NCI-H2227 (cell line): Measurements from ENCODE around the gene LSM3.

Experiments
- DNase-seq: peaks from one replicate; lab custom pipeline; 2025; ENCODE audit not compliant: unreplicated experiment; lab: John Stamatoyannopoulos, UW

LSM3 gene

DNA sequence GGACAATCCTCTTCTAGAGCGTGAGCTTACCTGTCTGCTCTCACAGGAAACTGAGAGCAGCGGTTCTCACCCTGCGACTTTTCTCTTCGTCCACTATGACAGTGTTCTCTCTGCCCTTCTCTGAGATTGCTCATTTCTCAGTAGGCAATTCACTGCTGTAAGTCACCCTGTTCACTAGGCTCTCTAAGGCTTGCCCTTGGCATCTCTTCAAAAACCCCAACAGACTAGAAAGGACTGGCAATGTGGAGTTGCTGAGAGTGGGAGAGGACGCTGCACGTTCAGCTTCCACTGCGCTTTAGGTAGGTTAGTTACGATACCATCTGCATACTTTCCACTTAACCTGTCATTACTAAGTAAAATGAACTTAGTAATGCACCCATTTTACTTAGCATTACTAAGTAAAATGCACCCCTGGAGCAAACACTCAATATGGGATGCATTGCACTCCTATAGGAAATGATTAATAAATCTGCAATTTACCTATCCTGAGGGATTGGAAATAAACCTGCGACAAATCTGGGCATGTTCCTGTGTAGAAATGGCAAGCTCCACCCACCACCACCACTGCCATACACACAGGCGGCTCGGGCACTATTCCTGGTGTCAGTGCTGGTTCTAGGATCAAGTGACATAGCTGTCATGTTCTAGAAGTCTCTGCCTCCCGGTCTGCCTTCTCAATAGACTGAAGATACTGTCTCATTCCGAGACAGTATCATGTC lies 21.6 kb upstream of the LSM3 start:
- DNase-seq = no peak

DNA sequence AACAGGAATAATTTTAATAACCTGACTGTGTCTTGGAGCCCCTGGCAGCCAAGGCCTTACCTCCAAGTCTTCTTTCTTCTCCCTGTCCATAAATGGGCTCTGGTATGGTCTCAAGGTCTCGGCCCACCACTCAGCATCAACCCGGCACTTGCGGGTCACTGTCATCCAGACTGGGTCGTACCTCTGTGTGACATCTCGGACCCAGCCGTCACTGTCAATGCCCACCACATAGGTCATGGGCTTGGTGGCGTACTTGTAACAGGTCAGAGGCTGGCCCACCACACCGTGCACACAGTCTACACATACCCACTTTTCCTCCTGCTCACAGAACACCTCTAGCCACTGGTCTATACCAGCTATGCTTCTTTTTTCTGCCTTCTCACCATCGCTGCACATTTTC lies 20.7 kb upstream of the LSM3 start:
- DNase-seq = no peak

DNA sequence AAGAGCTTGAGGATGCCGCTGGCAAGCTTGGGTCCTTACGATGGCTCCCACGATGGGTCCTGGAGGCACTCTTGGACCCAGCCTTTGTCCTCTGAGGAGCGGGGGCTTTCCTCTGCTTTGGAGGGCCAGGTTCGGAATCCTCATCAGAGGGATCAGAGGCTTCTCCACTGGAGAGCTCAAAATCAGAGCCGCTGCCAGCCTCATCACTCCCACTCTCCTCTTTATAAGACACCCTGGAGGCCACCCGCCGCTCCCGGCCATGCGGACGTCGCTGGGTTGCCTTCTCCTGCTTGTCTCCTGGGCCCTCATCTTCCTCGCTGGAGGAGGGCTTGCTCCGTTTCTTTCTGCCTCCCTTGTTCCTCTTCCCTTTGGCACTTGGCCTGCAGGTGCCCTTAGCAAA lies 20.2 kb upstream of the LSM3 start:
- no peak for DNase-seq

DNA sequence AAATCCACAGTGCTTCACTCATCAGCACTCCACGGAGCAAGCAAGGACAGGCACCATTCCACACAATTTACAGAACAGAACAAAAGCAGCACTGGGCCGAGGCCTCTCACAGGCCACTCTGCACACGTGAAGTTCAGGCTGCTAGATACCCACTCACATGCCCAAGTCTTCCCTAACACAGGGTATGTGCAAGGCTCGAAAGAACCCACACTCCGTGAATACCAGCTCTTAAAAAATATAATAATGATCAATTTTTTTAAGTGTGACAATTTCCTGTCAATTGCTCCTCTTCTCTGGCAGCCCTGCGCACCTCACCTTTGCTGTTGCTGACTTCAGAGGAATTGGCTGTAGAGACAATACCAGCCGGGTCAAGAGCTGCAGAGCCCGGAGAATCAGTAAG lies 19.2 kb upstream of the LSM3 start:
- no peak for DNase-seq

DNA sequence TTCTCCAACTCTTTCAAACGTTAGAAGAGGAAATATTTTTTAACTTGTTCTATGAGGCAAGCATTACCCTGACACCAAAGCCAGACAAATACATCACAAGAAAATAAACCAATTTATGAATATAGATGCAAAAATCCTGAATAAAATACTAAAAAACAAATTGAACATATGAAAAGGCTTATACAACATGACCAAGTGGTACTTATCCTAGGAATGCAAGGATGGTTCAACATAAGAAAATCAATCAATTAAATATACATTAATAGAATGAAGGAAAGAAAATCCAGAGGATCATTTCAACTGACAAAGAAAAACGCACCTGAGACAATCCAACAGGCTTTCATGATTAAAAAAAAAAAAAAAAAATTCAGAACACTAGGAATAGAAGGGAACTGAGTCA lies 17.3 kb upstream of the LSM3 start:
- no peak for DNase-seq

DNA sequence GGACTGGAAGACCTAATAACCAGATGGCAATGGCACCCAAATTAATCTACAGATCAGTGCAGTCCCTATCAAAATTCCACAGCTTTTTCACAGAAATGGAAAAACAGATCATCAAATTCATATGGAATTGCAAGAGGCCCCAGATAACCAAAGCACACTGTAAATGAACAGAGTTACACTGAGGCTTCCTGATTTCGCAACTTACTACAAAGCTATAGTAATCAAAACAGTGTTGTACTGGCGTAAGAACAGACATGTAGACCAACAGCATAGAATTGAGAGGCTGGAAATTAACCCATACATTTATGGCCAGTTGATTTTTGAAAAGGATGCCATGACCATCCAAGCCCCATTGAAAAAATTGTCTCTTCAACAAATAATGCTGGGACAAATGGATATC lies 16.4 kb upstream of the LSM3 start:
- no peak for DNase-seq

DNA sequence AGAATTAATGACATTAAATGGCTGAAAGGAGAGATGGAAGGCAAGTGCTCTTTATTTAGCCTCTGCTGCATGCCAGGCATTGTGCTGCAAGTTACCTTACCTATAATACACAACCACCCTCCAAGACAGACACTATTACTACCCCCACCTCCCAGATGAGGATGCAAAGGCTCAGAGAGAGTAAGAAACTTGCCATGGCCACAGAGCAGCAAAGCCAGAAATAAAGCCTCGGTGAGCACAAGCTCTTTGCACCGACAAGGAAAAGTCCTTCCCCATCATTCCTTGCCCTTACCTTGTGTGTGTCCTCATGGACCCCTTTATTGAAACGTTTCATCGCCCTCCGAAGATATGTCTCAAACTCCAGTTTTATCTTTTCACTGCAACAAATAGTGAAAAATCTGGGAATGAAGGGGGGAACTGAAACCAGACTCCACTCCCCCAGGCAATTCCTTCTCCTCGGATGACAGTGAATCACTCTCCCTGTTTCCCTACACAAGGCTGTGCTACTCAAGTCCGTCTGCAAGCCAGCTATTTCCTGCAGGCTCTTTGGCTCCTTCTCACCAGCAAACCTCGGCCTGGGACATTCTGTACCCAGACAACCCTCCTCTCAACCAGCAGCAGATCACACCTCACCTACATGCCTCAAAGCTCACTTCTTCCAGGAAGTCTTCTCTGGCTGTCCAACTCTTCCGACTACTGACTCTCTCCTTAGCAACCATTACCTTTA lies 11.6 kb upstream of the LSM3 start:
- DNase-seq = no peak

DNA sequence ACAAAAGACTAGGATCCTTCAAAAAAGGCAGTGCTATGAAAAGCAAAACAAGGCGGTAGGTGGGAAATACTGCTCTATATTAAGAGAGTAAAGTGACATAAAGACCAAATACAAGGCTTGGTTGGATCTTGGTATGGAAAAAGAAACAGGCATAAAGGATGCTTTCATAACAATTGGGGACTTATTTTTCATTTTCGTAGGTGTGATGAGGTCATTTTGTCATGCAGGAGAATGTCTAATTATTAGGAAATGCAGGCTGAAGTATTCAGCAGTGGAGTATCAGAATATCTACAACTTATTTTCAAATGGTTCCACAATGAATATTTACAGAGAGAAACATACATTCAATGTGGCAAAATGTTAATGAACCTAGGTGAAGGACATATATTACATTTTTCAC lies 9.2 kb upstream of the LSM3 start:
- no peak for DNase-seq

DNA sequence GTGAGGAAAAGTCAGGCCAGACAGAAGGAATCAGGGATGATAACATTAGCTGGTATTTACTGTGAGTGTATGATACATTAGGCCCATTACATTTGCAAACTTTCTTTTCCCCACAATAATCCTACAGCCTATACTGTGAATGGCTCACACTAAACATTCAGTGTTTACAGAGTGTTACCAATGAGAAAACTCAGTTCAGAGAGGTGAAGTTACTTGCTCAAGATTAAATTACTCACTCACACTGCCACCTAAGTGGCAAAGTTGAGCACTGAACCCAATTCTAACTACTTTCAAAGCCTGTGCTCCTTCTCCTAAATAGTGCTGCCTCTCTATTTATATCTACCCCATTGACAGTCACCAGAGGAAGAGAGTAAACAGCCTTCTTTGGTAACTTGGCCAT lies 8.7 kb upstream of the LSM3 start:
- no peak for DNase-seq

DNA sequence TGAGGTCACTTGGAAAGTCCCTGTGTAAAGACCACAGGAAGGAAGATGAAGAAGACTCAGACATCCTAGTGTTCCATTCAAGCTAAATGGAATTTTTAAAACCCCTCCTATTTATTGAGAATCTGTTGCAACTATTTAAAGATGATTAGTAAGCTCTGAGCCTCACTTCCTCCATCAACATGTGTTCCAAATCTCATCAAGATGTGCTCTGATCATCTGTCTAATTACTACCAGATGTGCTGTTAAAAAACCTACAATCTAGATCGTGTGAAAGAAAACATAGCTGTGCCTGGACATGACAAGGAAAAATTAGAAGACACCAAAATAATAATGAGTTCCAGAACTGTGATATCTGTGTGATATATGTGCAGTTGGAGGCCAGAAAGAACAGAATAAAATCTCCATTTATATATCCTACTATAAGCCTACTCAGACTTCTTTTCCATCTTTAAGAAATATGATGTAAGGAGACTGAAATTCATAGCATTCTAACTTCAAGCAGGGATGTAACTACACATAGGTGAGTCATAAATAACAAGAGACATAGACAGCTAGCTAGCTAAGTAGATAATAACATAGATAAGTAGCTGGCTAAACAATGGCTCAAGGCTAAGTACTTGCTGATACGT lies 8.0 kb upstream of the LSM3 start:
- no peak for DNase-seq

DNA sequence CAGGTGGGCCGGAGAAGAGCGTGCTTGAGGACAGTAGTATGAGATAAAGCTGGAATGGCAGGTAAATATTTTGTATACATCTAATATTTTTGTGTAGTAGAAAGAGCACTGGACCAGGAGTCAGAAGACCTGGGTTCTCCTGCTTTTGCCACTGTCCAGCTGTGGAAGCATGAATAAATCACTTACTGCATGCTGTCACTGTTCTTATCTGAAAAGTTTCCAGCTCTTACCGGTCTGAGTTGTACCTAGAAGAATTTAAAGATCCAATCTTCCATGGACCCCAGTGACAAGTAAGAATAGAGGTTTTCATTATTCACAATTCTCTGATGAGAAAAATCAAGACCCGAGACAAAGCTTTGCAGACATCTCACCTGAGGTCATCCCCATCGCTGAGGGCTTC lies 6.1 kb upstream of the LSM3 start:
- no peak for DNase-seq

DNA sequence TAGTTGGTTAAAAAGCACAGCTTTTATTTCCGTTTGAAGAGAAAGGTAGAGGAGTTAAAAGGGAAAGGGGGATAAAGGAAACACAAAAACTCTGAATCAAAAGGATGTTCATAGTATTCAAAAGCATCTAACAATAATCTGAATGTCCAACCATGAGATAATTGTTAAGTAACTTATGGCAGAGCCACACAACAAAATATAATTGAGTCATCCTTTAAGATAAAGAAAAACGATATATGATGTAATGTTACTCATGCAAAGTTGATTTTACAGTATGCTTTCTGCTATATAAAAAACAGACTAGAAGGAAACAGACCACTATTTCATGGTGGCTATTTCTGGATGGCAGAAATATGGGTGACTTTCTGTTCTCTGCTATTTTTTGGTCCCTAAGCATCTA lies 4.1 kb upstream of the LSM3 start:
- no peak for DNase-seq

DNA sequence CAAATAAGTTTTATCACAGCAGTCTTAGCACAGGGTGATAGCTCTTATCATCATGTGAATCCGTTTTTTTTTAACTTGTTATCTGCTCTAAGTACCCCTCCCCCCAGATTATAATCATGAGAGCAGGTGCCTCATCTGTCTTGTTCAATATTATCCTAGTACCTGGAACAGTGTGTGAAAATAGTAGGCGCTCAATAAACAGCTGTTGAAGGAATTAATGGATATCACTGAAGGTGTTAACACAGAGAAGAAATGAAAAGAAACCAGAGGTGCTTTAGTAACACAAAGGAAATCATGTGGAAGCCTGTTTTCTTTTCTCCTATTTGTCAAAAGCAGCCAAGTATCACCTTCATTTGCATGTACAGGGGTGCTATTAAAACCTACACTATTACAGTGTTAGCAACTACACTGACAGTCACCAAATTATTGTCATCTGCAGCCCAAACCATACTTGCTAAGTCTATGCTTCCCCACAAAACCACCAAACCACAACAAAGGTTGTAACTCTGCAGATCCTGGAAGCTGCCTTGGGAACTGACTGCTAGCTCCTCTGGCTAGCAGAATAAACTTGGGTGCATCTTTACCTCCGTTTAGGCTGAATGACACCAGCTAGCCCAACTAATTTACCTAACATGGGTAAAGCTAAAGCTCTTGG lies 3.1 kb upstream of the LSM3 start:
- DNase-seq = no peak

DNA sequence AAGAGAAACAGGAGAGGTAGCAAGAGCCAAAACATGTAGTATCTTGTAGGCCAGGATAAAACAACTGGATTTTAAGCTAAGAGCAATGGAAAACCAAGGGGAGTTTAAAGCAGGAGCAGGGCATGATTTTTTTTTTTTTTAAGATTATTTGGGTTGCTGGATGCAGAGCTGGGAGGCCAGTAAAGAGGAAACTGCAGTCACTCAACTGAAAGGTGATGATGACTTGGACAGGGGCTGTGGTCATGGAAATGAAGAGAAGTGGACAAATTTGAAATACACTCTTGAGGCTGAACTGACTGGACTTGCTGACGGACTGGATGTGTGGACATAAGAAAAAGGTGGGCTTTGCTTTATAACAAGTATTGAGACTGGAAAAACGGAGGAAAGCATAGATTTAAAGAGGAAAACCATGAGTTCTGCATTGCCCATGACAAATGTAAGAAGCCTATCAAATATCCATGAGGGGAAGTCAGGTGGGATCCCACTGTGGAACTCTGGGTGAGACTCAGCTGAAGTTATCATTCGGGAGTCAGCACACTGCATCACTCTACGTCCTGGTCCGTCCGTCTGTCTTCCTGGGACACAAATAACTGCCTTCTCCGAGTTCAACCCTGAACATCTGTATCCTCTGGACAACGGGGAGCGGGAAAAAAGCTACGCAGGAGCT lies 904 bp upstream of the LSM3 start:
- DNase-seq = no peak

DNA sequence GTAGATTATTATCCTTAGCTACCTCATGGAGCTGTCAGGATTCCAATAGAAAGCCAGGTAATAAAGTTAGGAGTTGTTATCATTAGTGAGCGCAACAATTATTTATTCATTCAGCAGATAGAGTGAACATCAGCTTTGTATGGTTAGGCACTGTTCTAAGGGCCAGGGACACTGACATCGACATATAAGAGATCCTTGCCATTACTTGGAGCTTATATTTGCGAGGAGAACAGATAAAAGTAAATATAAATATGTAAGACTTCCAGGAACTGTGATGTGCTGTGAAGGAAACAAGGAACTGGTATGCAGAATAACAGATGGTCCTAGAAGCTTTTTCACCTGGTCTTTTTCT lies 473 bp downstream of the LSM3 start:
- no peak for DNase-seq

DNA sequence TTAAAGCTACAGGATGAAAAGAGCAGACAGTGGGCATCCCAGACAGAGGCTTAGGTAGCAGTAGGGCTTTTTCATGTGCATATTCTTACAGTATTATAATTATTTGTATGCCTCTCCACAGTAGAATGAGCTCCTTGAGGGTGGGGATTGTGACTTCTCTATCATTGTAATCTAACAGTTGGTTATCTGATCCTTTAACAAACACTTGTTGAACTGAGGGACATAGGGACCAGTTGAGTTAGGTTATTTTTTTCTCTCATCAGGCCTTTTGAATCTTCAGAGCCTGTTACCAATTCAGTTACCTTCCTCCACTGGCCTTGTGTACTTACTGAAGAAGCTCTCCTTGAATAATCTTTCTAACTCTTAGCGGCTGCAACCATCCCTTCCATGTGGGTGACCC lies 1.2 kb downstream of the LSM3 start:
- no peak for DNase-seq

DNA sequence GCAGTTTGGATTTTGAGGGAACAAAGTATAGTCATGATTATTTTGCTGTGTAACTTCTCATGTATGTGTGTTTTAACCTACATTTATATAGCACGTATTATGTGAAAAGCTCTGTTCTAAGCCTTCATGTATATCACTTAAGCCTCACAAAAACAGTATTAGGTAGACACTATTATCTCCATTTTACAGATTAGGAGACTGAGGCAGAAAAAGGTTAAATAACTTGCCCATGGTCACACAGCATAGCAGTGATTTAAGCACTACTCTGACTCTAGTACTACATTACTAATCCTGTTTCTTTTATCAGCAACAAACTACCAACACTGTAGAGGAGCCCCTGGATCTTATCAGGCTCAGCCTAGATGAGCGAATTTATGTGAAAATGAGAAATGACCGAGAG lies 2.6 kb downstream of the LSM3 start:
- no peak for DNase-seq

DNA sequence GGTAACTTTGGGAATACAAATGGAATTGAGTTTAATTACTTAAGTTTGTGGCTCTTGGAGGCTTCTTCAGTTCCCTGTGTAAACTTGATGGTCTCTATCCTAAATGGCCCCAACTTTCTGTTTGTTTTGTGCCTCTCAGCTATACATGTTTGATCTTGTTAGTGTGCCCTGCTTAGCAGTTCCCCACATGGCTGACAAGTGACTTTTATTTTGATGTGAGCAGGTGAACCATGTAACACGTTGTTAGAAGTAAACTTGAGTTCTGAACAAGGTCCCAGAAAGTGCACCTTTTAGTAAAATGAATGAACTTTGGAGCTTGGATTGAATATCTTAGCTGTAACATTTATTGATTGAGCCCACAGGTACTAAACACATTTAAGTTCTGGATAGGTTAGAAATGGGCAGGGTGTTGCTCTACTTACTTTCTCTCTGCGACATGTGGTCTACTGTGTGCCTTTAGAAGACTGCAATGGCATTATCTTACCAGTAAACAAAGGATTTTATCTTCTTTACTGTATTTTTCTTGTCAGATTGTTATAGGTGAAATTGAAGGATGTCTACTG lies 4.5 kb downstream of the LSM3 start:
- DNase-seq = no peak

DNA sequence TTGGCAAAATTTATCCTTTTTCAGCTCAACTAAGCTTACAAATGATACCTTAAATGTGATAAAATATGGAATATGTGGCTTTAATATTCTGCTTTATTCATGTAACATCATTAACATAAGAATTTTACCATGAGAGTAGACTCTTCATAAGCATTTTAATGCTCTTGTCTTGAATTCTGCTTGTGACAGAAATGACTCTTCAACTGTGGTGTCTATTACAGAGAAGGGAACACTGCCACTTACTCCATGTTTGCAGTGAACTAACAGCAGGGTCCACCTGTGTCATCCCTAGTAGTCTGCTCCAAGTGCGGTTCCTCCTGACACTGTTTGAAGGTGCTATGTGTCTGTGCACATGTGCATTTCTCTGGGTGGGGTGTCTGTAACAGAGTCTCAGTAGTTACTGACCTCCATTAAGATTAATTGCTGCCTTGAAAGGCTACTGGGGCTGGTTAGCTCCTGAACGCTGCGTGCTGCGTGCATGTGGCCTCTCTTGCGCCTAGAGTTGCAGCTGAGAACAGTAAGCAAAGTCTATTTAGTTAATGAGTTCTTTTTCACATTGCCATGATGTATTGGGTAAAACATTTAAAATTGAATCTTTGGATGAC lies 8.3 kb downstream of the LSM3 start:
- DNase-seq = peak; percentile 8

DNA sequence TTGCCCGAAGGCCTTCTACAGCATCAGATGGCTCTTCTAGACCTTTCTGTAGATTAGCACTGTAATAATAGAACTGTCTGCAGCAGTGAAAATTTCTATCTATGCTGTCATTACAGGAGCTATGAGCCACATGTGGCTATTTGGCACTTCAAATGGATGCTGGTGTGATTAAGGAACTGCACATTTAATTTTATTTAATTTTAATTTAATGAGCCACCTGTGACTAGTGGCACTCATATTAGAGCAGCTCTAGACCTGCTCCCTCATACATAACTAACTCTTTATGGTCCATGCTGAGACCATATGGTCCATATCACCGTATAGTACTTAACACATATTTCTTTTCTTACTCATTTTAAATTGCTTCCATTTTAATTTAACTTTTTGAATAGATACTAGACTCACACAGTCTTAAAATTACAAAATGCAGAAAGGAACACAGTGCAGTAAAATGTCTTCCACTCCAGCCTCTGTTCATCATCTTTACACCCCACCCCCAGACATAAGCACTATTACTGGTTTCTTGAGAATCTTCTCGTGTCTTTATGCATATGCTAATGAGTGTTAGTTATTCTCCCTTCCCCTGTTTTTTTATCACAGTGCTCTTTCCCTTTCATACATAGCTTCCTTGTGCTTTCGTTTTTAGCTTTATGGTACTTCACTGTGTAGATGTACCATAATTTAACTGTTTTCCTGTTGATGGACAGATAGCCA lies 9.6 kb downstream of the LSM3 start:
- DNase-seq = no peak
